ENCODE results near the gene POLR2E. TPM values are rescaled to one million over a fixed set of nuclear protein-coding genes. Genes with fewer than 3 reads are reported as not detected.

The POLR2E gene
- total RNA-seq, 1 donor, result 69.5 TPM

DNA sequence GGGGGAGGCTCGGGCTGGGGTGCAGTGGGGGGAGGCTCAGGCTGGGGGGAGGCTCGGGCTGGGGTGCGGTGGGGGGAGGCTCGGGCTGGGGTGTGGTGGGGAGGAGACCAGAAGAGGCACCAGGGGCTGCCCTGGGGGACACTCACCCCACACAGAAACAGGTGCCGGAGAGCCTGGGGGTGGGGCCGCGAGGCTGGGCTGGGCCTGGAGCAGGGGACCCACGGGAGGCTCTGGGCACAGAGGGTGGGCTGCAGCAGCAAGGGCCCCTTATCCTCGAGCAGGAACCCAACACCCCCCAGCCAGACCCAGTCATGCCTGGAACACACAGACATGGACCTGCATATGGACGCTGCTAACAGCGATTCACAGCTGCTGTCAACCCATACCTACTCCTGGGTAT lies 42.9 kb upstream of the POLR2E start:
- TF ChIP-seq, protein P1, sequence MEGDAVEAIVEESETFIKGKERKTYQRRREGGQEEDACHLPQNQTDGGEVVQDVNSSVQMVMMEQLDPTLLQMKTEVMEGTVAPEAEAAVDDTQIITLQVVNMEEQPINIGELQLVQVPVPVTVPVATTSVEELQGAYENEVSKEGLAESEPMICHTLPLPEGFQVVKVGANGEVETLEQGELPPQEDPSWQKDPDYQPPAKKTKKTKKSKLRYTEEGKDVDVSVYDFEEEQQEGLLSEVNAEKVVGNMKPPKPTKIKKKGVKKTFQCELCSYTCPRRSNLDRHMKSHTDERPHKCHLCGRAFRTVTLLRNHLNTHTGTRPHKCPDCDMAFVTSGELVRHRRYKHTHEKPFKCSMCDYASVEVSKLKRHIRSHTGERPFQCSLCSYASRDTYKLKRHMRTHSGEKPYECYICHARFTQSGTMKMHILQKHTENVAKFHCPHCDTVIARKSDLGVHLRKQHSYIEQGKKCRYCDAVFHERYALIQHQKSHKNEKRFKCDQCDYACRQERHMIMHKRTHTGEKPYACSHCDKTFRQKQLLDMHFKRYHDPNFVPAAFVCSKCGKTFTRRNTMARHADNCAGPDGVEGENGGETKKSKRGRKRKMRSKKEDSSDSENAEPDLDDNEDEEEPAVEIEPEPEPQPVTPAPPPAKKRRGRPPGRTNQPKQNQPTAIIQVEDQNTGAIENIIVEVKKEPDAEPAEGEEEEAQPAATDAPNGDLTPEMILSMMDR (IDR thresholded peaks at IDR 0.05; ENCODE audit: insufficient read depth, low read depth, low read length), result no peak
- H3K4me3 ChIP-seq (ENCODE audit: low read depth, low read length), result no peak overlapping the region
- DNase-seq (ENCODE audit: low read depth), result no peak

DNA sequence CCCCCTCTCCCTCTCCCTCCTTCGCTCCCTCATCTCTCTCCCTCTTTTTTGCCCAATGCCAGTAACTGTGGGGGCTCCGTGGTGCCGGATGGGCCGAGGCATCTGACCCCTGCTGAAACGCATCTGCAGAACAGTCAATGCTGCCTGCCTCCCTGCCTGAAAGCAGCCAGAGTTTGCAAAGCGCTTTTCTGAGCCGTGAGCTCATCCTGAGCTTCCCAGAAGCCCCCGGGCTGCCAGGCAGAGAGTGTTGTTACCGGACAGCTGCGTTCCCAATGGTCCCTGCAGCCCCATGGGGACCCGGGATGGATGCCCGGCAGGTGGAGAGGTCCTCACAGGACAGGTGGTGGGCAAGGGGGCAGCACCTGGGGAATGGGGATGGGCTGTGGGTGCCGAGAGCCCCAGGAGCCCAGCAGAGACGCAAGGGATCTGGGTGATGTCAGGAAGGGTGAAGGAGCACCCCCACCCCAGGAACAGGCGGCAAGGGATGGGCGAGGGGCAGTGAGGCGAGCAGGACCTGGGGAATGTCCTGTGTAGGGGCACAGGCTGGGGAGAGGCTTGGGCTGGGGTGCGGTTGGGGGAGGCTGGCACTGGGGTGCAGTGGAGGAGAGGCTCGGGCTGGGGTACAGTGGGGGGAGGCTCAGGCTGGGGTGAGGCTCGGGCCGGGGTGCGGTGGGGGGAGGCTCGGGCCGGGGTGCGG lies 41.6 kb upstream of the POLR2E start:
- H3K4me3 ChIP-seq (ENCODE audit: low read depth, low read length), result no peak overlapping the region
- DNase-seq (ENCODE audit: low read depth), result no peak
- TF ChIP-seq, protein P1 (IDR thresholded peaks at IDR 0.05; ENCODE audit: insufficient read depth, low read depth, low read length), result no peak

DNA sequence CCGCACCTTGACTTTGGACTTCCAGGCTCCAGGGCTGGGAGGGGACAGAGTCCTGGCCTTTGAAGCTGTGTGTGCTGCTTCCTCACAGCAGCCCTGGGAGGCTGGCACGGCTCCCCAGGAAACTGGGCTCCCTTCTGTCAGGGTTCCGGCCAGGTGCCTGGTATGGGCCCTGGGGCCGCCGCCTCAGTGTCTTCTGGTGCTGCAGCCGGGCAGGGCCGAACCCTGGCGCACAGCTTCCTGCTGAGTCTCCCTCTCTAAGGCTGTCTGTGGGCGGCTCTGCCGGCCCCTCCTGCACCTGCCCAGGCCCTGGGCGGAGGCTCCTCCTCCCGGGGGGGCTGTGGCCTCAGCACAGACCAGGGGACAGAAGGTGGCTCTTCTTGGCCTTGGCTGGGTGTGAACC lies 41.0 kb upstream of the POLR2E start:
- no peak for DNase-seq (ENCODE audit: low read depth)
- TF ChIP-seq, protein P1 (IDR thresholded peaks at IDR 0.05; ENCODE audit: insufficient read depth, low read depth, low read length), result no peak
- no peak overlapping the region for H3K4me3 ChIP-seq (ENCODE audit: low read depth, low read length)

DNA sequence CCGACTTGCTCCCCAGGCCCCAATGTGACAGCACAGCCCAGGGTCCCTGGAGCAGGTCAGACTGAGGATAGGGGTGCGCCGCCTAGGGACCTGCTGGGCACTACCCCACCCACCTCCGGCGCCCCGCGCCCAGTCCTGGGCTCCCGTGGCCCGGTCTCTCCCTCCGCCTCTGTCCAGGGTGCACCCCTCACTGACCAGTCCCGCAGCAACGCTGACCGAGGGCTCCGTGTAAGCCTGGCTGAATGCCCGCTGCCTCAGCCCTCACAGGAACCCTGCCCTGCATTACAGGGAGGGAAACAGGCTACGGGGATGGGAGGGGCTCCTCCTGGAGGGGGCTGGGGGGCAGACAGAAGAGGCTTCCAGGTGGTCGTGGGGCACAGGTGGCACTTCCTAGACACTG lies 40.3 kb upstream of the POLR2E start:
- H3K4me3 ChIP-seq (ENCODE audit: low read depth, low read length), result no peak overlapping the region
- TF ChIP-seq, protein P1 (IDR thresholded peaks at IDR 0.05; ENCODE audit: insufficient read depth, low read depth, low read length), result no peak
- no peak for DNase-seq (ENCODE audit: low read depth)

DNA sequence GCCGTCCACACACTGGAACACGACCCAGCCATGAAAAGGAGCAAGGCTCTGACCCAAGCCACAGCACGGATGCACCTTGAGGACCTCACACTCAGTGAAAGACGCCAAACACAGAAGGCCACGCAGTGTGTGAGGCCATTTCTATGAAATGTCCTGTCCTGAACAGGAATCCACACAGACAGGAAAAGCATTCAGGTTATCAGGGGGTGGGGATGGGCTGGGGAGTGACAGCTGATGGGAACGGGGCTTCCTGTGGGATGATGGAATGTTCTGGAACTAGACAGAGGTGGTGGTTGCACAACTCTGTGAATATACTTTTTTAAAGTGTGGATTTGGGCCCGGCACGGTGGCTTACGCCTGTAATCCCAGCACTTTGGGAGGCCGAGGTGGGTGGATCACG lies 39.3 kb upstream of the POLR2E start:
- no peak overlapping the region for H3K4me3 ChIP-seq (ENCODE audit: low read depth, low read length)
- TF ChIP-seq, protein P1 (IDR thresholded peaks at IDR 0.05; ENCODE audit: insufficient read depth, low read depth, low read length), result no peak
- DNase-seq (ENCODE audit: low read depth), result peak; percentile 82

DNA sequence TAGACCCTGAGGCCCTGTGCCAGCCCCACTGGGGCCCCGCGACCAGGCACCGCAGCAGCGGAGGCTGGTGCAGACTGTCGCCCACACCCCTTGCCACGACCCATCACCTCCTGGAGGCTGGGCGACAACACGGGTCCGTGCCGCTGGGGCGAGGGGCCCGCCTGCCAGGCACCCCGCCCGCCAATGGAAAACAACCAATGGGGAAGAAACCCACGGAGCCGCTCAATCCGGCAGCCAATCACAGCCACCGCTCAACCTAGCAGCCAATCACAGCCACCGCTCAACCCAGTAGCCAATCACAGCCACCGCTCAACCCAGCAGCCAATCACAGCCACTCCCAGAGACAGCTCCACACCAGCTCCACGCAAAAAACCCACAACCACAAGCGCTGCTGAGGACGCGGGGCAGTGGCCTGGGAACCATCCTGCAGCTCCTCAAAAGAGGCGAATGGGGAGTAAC lies 38.3 kb upstream of the POLR2E start:
- peak; percentile 56 for DNase-seq (ENCODE audit: low read depth)
- H3K4me3 ChIP-seq (ENCODE audit: low read depth, low read length), result no peak overlapping the region
- TF ChIP-seq, protein P1 (IDR thresholded peaks at IDR 0.05; ENCODE audit: insufficient read depth, low read depth, low read length), result no peak
